Ishikawa (cell line): ENCODE results near the gene RSPH10B2.

Experiments used
- CREB1 ChIP-seq: IDR thresholded peaks from 2 replicates; pipeline ENCODE4 v1.6.1; 2012; ENCODE audit warnings: low read depth
- EP300 ChIP-seq: IDR thresholded peaks from 2 replicates; pipeline ENCODE4 v1.6.1; 2012; ENCODE audit warnings: borderline replicate concordance
- FOXM1 ChIP-seq: IDR thresholded peaks from 2 replicates; pipeline ENCODE4 v1.6.1; 2012; ENCODE audit warnings: low read depth, borderline replicate concordance
- RAD21 ChIP-seq: IDR thresholded peaks from 2 replicates; pipeline ENCODE4 v1.6.1; 2012; ENCODE audit warnings: low read depth
- TCF12 ChIP-seq: IDR thresholded peaks from 2 replicates; pipeline ENCODE4 v1.6.1; 2012; ENCODE audit warnings: low read depth

GRCh38 chr7:6725003-6725402, 28.9 kb upstream of the RSPH10B2 start:
- TF ChIP-seq TCF12 = no peak
- no peak for TF ChIP-seq RAD21
- no peak for TF ChIP-seq FOXM1
- TF ChIP-seq CREB1 = no peak
- TF ChIP-seq EP300 = no peak
